Vagina (tissue), 2 donors: ENCODE measurements around the gene SLC1A4.

Source experiments
- CTCF ChIP-seq, 3 experiments: fragments of 450-650 bp in 2 of 3; fragments of 200-600 bp in 1 of 3; sonication (generic) in 1 of 3; IDR thresholded peaks; one replicate each; pipeline ENCODE4 v1.5.1; 2017 to 2019; ENCODE audit warnings: antibody characterized with exemption in 3 of 3, mild to moderate bottlenecking in 2 of 3, moderate library complexity in 2 of 3
- POLR2A ChIP-seq, 2 donors: fragments of 450-650 bp; IDR thresholded peaks; one replicate each; pipeline ENCODE4 v1.6.1; 2017; ENCODE audit warnings: antibody characterized with exemption in 2 of 2, mild to moderate bottlenecking in 2 of 2, moderate library complexity in 2 of 2
- POLR2AphosphoS5 ChIP-seq, 2 donors: sonication (generic); formaldehyde crosslinking; IDR thresholded peaks; one replicate each; pipeline ENCODE4 v1.9.0; 2017; ENCODE audit warnings: antibody characterized with exemption in 2 of 2, mild to moderate bottlenecking in 2 of 2, low read depth in 1 of 2; ENCODE audit not compliant: insufficient read depth in 1 of 2

DNA sequence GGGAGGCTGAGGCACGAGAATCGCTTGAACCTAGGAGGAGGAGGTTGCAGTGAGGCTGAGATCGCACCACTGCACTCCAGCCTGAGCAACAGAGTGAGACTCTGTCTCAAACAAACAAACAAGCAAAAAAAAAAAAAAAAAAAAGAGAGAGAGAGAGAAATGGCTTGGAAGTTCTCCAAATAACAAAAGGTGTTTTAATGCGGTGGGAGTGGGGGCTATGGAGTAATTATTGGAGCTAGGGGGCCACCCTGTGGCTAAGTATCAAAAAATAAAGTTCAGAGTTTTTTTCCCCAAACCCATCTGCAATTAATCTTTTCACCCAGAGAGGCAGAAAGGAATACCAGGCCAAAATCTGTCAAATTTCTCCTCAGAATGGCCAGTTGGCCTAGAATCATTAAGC lies 44.0 kb downstream of the SLC1A4 start:
- TF ChIP-seq POLR2AphosphoS5 (IDR thresholded peaks at IDR 0.05; ENCODE audit: insufficient read depth in 1 of 2, low read depth in 1 of 2) (no peak), CTCF (IDR thresholded peaks at IDR 0.05) (no peak), POLR2A (IDR thresholded peaks at IDR 0.05) (no peak)
